Smooth muscle cell (in vitro differentiated cells): ENCODE results near the gene CLNS1A. TPM values are rescaled to one million over a fixed set of nuclear protein-coding genes. Genes with fewer than 3 reads are reported as not detected.

Experiments
- DNase-seq: peaks from one replicate; lab custom pipeline; 2025; ENCODE audit not compliant: unreplicated experiment; lab: John Stamatoyannopoulos, UW
- H2AFZ ChIP-seq: fragments of 200-600 bp; sonication (generic); 2 replicates; pipeline ENCODE4 v1.6.0; 2016; ENCODE audit warnings: antibody characterized with exemption, low read depth, mild to moderate bottlenecking
- H3F3A ChIP-seq: fragments of 200-600 bp; sonication (generic); 2 replicates; pipeline ENCODE4 v1.6.0; 2017; ENCODE audit warnings: antibody characterized with exemption, low read depth
- H3K27ac ChIP-seq: fragments of 200-600 bp; sonication (generic); 2 replicates; pipeline ENCODE4 v1.5.1; 2016; ENCODE audit warnings: low read depth, mild to moderate bottlenecking
- H3K27me3 ChIP-seq: fragments of 200-600 bp; sonication (generic); 2 replicates; pipeline ENCODE4 v1.6.1; 2016; ENCODE audit warnings: low read depth, mild to moderate bottlenecking
- H3K36me3 ChIP-seq: fragments of 200-600 bp; sonication (generic); 2 replicates; pipeline ENCODE4 v1.5.1; 2016; ENCODE audit warnings: low read depth
- H3K4me1 ChIP-seq: fragments of 200-600 bp; sonication (generic); 2 replicates; pipeline ENCODE4 v1.5.1; 2016; ENCODE audit warnings: low read depth
- H3K4me2 ChIP-seq: fragments of 200-600 bp; sonication (generic); 2 replicates; pipeline ENCODE4 v1.6.0; 2016; ENCODE audit warnings: mild to moderate bottlenecking
- H3K4me3 ChIP-seq: fragments of 200-600 bp; sonication (generic); 2 replicates; pipeline ENCODE4 v1.5.1; 2016; ENCODE audit warnings: mild to moderate bottlenecking
- H3K79me2 ChIP-seq: fragments of 200-600 bp; sonication (generic); 2 replicates; pipeline ENCODE4 v1.6.0; 2016; ENCODE audit warnings: low read depth, mild to moderate bottlenecking
- H3K9ac ChIP-seq: fragments of 200-600 bp; sonication (generic); 2 replicates; pipeline ENCODE4 v1.6.0; 2016; ENCODE audit warnings: low read depth
- H3K9me3 ChIP-seq: fragments of 200-600 bp; sonication (generic); replicated peaks from 2 replicates; pipeline ENCODE4 v1.5.1; 2016; ENCODE audit warnings: low read depth
- H4K20me1 ChIP-seq: fragments of 200-600 bp; sonication (generic); 2 replicates; pipeline ENCODE4 v1.6.0; 2016; ENCODE audit warnings: low read depth
- CTCF ChIP-seq: fragments of 200-600 bp; sonication (generic); IDR thresholded peaks from 2 replicates; pipeline ENCODE4 v1.5.1; 2017; ENCODE audit warnings: borderline replicate concordance, mild to moderate bottlenecking, antibody characterized with exemption; ENCODE audit not compliant: insufficient read depth, poor library complexity, severe bottlenecking
- WGBS: methylation state at CpG from one replicate; pipeline ENCODE4 v1.1.7; 2016; ENCODE audit warnings: low lambda C conversion rate; 5-methylcytosine and 5-hydroxymethylcytosine counted together
- polyA plus RNA-seq: library from polyadenylated mRNA; unstranded; fragments of >200 nt; fragmentation: Nextera tagmentation; extraction: Ambion mirVana; gene quantifications from 2 replicates; pipeline ENCODE4 v1.2.1, GENCODE V29; 2016
- small RNA-seq: library from RNA; depleted of rRNA; stranded (forward); fragments of <200 nt; gene quantifications from one replicate; pipeline ENCODE3, GENCODE V24; 2014
- total RNA-seq: library from RNA; depleted of rRNA; stranded (reverse); fragments of >200 nt; gene quantifications from 2 replicates; pipeline ENCODE4 v1.2.3, GENCODE V29; 2014

The CLNS1A gene
- total and polyA plus RNA-seq, 2 experiments from 2014 or later = 67.3 to 132 TPM

DNA sequence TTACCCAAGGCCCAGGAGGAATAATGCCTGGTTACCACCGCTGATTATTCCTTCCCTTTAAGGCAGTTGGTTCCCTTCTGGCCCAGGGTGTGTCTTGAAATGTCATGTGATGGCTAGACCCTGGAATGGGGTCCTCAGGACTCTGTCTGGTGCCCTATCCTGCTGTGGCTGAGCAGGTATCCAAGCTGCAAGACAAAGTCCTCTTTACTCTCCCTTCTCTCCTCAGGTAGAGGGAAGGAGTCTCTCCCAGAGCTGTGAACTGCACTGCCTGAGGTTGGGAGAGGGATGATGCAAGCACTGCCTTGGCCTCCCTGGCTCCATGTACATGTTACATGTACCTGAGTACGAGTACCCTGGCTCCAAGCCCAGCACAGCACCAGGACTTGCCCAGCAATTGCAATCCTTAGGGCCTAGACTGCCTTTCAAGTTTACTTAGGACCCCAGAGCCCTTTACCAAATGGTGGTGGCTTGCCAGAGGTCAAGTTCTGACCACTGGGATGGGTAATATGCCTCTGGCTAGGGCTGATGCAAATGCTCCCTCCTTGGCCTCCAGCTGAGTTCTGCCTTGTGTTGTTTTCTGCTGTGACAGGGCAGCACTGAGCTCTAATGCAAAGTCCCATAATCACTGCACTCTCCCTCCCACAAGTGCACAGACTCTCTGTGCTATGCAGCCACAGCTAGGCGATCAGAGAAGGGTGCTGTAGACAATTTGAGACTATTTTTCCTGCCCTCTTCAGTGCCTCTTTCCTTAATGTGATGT, 68.5 kb downstream of the CLNS1A start:
- H3K36me3 ChIP-seq = no peaks in the 10 kb centered on the region
- DNase-seq = no peak
- no peaks in the 10 kb centered on the region for H3K9me3 ChIP-seq
- no peaks in the 10 kb centered on the region for H3K27me3 ChIP-seq
- TF ChIP-seq CTCF = no peak
- H3F3A ChIP-seq = no peaks in the 10 kb centered on the region
- H3K79me2 ChIP-seq = no peaks in the 10 kb centered on the region
- no peak overlapping the region for H3K9ac ChIP-seq
- no peaks in the 10 kb centered on the region for H3K4me1 ChIP-seq
- no peaks in the 10 kb centered on the region for H4K20me1 ChIP-seq
- H2AFZ ChIP-seq = no peak overlapping the region
- H3K4me3 ChIP-seq = no peak overlapping the region
- 89% methylated on average over 3 of the region's 3 CpGs for WGBS
- H3K27ac ChIP-seq = no peak overlapping the region
- H3K4me2 ChIP-seq = no peak overlapping the region

DNA sequence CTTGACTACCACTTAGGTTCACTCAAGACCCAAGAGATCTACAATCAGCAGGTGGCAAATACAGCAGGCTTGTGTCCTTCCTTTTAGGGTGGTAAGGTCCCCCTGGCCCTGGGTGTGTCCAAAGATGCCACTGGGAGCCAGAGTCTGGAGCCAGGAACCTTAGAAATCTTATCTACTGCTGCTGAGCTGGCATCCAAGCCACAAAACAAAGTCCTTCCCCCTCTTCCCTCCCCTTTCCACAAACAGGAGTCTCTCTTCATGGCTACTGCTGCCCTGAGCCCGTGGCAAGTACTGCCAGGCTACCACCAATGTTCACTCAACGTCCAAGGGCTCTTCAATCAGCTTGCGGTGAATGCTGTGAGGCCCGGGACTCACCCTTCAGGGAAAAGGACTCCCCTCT, 69.3 kb downstream of the CLNS1A start:
- Histone ChIP-seq H3K4me1 (no peaks in the 10 kb centered on the region), H4K20me1 (no peaks in the 10 kb centered on the region), H3K27ac (no peak overlapping the region), H3K36me3 (no peaks in the 10 kb centered on the region), H2AFZ (no peak overlapping the region), H3K9me3 (no peaks in the 10 kb centered on the region), H3K4me3 (no peak overlapping the region), H3K9ac (no peak overlapping the region), H3K27me3 (no peaks in the 10 kb centered on the region), H3F3A (no peaks in the 10 kb centered on the region), H3K79me2 (no peaks in the 10 kb centered on the region), H3K4me2 (no peak overlapping the region)
- 91% methylated on average over 4 of the region's 4 CpGs for WGBS
- no peak for TF ChIP-seq CTCF
- no peak for DNase-seq

Small RNA genes lying within 50 kb of the gene (small RNA-seq; reads per million reads assigned to genes)
- gene RNU7-59P = not detected

Other genes with a start within 250 kb of the CLNS1A start
- 31.7 and 40.6 TPM in 2 replicates for gene PAK1, start 163.7 kb downstream of the CLNS1A start, total RNA-seq
- gene PAK1, start 163.7 kb downstream of the CLNS1A start, polyA plus RNA-seq = 20.5 and 22.4 TPM in 2 replicates
- 0.40 and 0.54 TPM in 2 replicates for gene AQP11, start 47.8 kb downstream of the CLNS1A start, total RNA-seq
- gene AQP11, start 47.8 kb downstream of the CLNS1A start, polyA plus RNA-seq = 0.22 and 0.37 TPM in 2 replicates
- 39.6 and 80.6 TPM in 2 replicates for gene RSF1, start 182.9 kb upstream of the CLNS1A start, total RNA-seq
- 62.6 and 92.4 TPM in 2 replicates for gene RSF1, start 182.9 kb upstream of the CLNS1A start, polyA plus RNA-seq
- 24.2 and 33.3 TPM in 2 replicates for gene AAMDC, start 183.3 kb upstream of the CLNS1A start, total RNA-seq
- 73.4 and 76.3 TPM in 2 replicates for gene AAMDC, start 183.3 kb upstream of the CLNS1A start, polyA plus RNA-seq